Measurements from ENCODE around the gene CDKL2.

Gene CDKL2

GRCh38 chr4:75639124-75639695, 8.9 kb upstream of the CDKL2 start:
- no peak overlapping the region for H3K4me3 ChIP-seq (ENCODE audit: low read depth, low read length)
- no peak for TF ChIP-seq CTCF (IDR thresholded peaks at IDR 0.05; ENCODE audit: borderline replicate concordance, insufficient read depth, low read depth, low read length)

DNA sequence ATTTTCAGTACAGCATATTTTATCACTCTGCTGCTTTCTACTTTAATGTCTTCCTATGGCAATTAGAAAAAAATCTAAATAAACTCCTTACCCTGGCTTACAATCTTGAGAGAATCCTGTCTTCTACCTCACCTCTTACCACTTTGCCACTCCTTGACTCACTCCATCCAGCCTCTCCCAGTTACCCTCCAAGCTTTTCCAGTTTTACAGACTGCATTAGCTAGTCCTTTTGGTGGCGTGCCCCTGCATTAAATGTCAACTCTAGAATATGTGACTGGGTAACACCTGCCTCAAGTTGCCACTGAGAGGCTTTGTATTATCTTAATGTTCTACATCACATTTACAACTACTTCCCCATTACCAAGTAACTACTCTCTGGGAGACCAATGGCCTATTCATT, 7.5 kb upstream of the CDKL2 start:
- H3K4me3 ChIP-seq (ENCODE audit: low read depth, low read length), result no peak overlapping the region
- TF ChIP-seq CTCF (IDR thresholded peaks at IDR 0.05; ENCODE audit: borderline replicate concordance, insufficient read depth, low read depth, low read length), result no peak

- H3K4me3 ChIP-seq (ENCODE audit: low read depth, low read length), result no peak overlapping the region
- no peak for TF ChIP-seq CTCF (IDR thresholded peaks at IDR 0.05; ENCODE audit: borderline replicate concordance, insufficient read depth, low read depth, low read length)
Observed at GRCh38 chr4:75637176-75637575, 6.8 kb upstream of the CDKL2 start.

DNA sequence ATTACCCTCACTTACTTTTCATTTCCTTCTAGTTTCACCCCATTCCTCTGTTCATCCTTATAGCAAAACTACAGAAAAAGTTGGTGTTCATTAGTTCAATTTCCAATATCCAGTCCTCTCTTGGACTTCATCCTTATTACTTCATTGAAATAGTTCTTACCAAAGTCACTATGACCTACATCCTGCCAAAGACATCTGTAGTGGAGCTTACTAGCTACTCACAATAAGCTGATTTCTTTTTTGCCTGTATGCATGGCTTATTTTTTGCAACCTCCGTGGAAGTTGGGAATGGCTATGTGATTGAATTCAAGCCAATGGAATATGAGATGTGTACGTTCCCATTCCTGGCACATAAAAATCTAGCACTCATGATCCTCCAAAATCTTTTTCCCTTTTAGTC, 4.6 kb upstream of the CDKL2 start:
- no peak for TF ChIP-seq CTCF (IDR thresholded peaks at IDR 0.05; ENCODE audit: borderline replicate concordance, insufficient read depth, low read depth, low read length)
- H3K4me3 ChIP-seq (ENCODE audit: low read depth, low read length), result no peak overlapping the region

DNA sequence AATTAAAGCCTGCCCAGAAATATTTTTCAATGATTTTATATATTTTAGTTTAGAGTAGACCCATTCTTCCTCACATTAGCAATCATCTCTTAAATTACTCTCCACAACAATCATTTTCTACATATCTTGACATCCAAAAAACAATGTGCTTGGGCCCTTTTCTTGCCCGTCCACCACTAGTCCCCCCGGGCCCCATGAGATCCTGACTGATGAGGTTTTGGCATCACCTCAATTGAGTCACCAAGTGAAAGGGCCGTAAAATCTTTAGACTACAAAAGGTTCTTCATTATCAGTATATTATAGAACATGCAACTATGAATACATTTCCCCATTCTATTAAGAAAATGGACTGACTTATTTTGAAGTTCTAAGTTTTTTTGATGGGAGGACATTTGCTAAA, 4.0 kb upstream of the CDKL2 start:
- no peak for TF ChIP-seq CTCF (IDR thresholded peaks at IDR 0.05; ENCODE audit: borderline replicate concordance, insufficient read depth, low read depth, low read length)

GRCh38 chr4:75633846-75634245, 3.5 kb upstream of the CDKL2 start:
- no peak for TF ChIP-seq CTCF (IDR thresholded peaks at IDR 0.05; ENCODE audit: borderline replicate concordance, insufficient read depth, low read depth, low read length)
- H3K4me3 ChIP-seq (ENCODE audit: low read depth, low read length), result no peak overlapping the region

More for the DNA sequence above, 4.0 kb upstream of the CDKL2 start:
- no peak overlapping the region for H3K4me3 ChIP-seq (ENCODE audit: low read depth, low read length)

GRCh38 chr4:75630937-75631329, 605 bp upstream of the CDKL2 start:
- H3K4me3 ChIP-seq (ENCODE audit: low read depth, low read length), result peak overlapping the region; percentile 69
- no peak for TF ChIP-seq CTCF (IDR thresholded peaks at IDR 0.05; ENCODE audit: borderline replicate concordance, insufficient read depth, low read depth, low read length)
